Activated CD4-positive, CD25-positive, alpha-beta regulatory T cell treated with anti-CD3 and anti-CD28 coated beads, Interleukin-2, amount 50 U/mL, for 24 hours (primary cell): Measurements from ENCODE around the gene MACC1.
A peak's percentile ranks its signal among the peaks of the same experiment; 100 is the strongest.
"Not testable (repeated sequence)": the region's sequence is repeated elsewhere in the genome, so short reads cannot be mapped to it uniquely, and the experiment has no call there.

Source experiments
- ATAC-seq, 2 donors: fragments of 150-1000 bp; cut with Tn5 transposase; one replicate each; pipeline ENCODE4 v1.10.0; 2021; ENCODE audit warnings: mild to moderate bottlenecking in 1 of 2, moderate library complexity in 1 of 2

Gene MACC1

GRCh38 chr7:20126060-20126459, 91.1 kb downstream of the MACC1 start:
- not testable (repeated sequence) for ATAC-seq

- not testable (repeated sequence) for ATAC-seq
Observed at GRCh38 chr7:20124087-20124486, 93.1 kb downstream of the MACC1 start.

- not testable (repeated sequence) for ATAC-seq
Observed at GRCh38 chr7:20122653-20123316, 94.4 kb downstream of the MACC1 start.

- no peak for ATAC-seq
Observed at GRCh38 chr7:20122073-20122472, 95.1 kb downstream of the MACC1 start.

- no peak for ATAC-seq
Observed at GRCh38 chr7:20121404-20121803, 95.8 kb downstream of the MACC1 start.

- ATAC-seq: not testable (repeated sequence)
Observed at GRCh38 chr7:20120611-20121168, 96.5 kb downstream of the MACC1 start.

- ATAC-seq: no peak
Observed at GRCh38 chr7:20116869-20117268, 100.3 kb downstream of the MACC1 start.

GRCh38 chr7:20114468-20114867, 102.7 kb downstream of the MACC1 start:
- ATAC-seq: no peak

- no peak for ATAC-seq
Observed at GRCh38 chr7:20113427-20114027, 103.7 kb downstream of the MACC1 start.

GRCh38 chr7:20112696-20113095, 104.5 kb downstream of the MACC1 start:
- no peak for ATAC-seq

GRCh38 chr7:20111821-20112542, 105.2 kb downstream of the MACC1 start:
- ATAC-seq: peak in 1 of 2 donors; percentile 38

GRCh38 chr7:20107582-20107981, 109.6 kb downstream of the MACC1 start:
- ATAC-seq: no peak

GRCh38 chr7:20104696-20105095, 112.5 kb downstream of the MACC1 start:
- ATAC-seq: no peak

GRCh38 chr7:20102982-20103381, 114.2 kb downstream of the MACC1 start:
- no peak for ATAC-seq

- no peak for ATAC-seq
Observed at GRCh38 chr7:20095862-20096261, 121.3 kb downstream of the MACC1 start.

GRCh38 chr7:20095436-20095835, 121.7 kb downstream of the MACC1 start:
- no peak for ATAC-seq

GRCh38 chr7:20089431-20089830, 127.8 kb downstream of the MACC1 start:
- no peak for ATAC-seq

- no peak for ATAC-seq
Observed at GRCh38 chr7:20085086-20085485, 132.1 kb downstream of the MACC1 start.
